Cardiac fibroblast (primary cell): ENCODE measurements around the gene SPATC1L.

Experiments used
- DNase-seq, 2 donors: peaks; one replicate each; pipeline versions ENCODE4 v3.0.0 to v3.0.0-alpha.2; 2010; ENCODE audit warnings: low read depth in 2 of 2
- H3K4me3 ChIP-seq, 2 donors: replicated peaks in 1 of 2; 1 replicate in 1 of 2; 2 replicates in 1 of 2; pipeline ENCODE4 v1.5.1; 2011; ENCODE audit warnings: low read depth in 2 of 2, low read length in 2 of 2, mild to moderate bottlenecking in 2 of 2, moderate library complexity in 1 of 2
- TF ChIP-seq, protein P1 (sequence below): IDR thresholded peaks from one replicate; pipeline ENCODE4 v1.5.1; 2011; ENCODE audit warnings: low read depth, mild to moderate bottlenecking, low read length, inconsistent platforms

SPATC1L gene

DNA sequence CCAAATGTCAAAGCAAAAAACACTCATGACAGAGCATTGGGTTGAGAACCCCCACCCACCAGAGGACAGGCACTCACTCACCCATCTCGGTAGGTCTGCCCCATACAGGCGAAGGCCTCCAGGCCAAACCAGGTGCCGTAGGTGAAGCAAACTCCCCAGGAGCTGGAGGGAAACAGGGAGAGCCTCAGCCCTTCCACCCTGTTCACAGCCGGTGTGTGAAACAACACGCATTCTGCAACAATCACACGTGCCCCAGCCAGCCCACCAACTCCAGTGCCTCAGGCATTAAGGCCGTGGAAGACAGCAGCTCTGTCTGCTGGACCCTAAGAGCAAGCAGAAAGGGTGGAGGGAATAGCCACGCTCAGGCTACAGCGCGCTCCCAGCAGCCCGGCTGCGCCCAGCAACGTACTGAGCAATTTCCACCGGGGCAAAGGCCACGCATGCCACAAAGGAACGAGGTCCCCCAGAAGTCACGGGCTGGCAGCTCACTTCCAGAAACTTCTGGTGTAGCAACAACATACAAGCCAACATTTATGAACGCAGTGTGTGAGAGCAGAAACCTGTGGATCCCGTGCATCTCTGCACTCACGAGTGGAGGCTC is 11.4 kb upstream of the SPATC1L start:
- DNase-seq, result no peak
- H3K4me3 ChIP-seq, result no peak overlapping the region
- TF ChIP-seq, protein P1, sequence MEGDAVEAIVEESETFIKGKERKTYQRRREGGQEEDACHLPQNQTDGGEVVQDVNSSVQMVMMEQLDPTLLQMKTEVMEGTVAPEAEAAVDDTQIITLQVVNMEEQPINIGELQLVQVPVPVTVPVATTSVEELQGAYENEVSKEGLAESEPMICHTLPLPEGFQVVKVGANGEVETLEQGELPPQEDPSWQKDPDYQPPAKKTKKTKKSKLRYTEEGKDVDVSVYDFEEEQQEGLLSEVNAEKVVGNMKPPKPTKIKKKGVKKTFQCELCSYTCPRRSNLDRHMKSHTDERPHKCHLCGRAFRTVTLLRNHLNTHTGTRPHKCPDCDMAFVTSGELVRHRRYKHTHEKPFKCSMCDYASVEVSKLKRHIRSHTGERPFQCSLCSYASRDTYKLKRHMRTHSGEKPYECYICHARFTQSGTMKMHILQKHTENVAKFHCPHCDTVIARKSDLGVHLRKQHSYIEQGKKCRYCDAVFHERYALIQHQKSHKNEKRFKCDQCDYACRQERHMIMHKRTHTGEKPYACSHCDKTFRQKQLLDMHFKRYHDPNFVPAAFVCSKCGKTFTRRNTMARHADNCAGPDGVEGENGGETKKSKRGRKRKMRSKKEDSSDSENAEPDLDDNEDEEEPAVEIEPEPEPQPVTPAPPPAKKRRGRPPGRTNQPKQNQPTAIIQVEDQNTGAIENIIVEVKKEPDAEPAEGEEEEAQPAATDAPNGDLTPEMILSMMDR, result no peak

- H3K4me3 ChIP-seq, result no peak overlapping the region
- TF ChIP-seq, protein P1, result no peak
- no peak for DNase-seq
Observed at GRCh38 chr21:46194374-46195334, 10.4 kb upstream of the SPATC1L start.

GRCh38 chr21:46193829-46194373 is 9.6 kb upstream of the SPATC1L start:
- TF ChIP-seq, protein P1, result no peak
- H3K4me3 ChIP-seq, result no peak overlapping the region
- DNase-seq, result no peak

DNA sequence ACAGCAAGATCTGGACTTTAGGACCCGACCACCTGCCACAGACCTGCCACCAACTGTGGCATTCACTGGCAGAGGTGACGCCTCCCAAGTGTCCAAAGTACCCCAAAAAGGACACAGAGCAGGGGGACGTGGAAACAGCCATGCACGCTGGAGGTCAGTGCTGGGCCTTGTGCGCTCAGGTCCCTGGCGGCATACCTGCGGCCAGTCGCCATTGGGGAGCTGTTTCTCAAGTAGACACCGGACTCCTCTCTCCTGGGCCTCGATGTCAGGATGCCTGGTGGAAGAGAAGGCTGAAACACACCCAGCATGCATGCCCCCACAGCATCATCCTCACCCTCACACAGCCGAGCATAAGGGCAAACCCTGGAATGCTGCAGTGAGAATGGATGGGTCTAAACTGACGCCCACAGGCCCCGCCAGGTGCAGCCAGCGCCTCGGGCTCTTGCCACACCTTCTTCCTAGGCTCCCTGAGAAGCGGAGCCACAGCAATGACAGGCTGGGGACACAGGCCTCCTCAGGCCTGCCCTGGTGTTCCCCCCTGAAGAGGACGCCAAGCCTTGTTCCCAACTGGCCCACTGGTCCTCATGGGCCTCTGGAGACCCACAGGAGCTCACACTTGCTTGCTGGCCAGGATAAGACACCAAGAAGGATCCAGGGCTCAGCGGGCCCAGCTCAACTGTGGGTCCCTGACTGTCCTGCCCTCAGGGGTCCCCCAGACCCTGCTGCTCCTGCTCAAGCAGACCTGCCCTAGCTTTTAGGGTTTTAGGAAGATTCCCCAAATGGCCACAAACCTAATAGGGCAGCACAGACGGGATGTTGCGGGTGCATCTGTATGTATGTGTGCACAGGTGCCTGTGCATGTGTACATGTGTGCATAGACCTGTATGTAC is 7.7 kb upstream of the SPATC1L start:
- no peak for DNase-seq
- TF ChIP-seq, protein P1, result no peak
- H3K4me3 ChIP-seq, result no peak overlapping the region

- TF ChIP-seq, protein P1, result no peak
- H3K4me3 ChIP-seq, result no peak overlapping the region
- peak; percentile 84 to 85 for DNase-seq
Observed at GRCh38 chr21:46191257-46191685, 7.0 kb upstream of the SPATC1L start.

DNA sequence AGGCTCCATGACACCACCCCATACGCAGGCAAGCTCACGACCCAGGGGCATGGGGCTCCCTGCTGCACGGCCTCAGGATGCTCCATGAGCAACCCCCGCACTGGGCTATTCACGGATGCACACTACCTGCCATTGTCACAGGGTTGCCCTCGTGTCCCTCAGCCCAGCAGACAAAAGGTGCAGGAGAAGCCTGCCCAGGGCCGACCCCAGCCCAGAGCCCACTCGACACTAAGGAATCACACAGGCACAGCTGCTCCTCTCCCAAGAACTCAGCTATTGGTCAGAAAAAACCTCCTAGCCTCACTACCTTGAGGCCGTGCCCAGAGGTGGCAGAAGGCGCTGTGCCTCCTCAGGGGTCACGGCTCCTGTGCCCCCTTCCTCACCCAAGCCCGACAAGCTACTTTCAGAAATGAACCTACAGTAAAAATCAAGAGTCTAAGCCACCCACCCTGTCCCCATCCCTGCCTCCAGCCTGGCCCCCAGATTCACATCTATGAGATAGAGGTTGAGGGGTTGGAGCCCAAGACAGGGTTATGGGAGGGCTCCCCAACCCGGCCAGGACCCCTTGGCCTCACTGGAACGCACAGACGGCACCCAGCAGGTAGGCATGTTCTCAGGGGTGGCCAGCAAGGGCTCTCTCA is 6.4 kb upstream of the SPATC1L start:
- TF ChIP-seq, protein P1, result no peak
- no peak for DNase-seq
- H3K4me3 ChIP-seq, result no peak overlapping the region
